Effector CD8-positive, alpha-beta T cell (primary cell): ENCODE results near the gene PCDHA7.
"Not testable (repeated sequence)": the region's sequence is repeated elsewhere in the genome, so short reads cannot be mapped to it uniquely, and the experiment has no call there.

Source experiments
- DNase-seq: peaks from one replicate; lab custom pipeline; 2025; lab: John Stamatoyannopoulos, UW

The PCDHA7 gene

GRCh38 chr5:140821375-140822280 is 12.4 kb upstream of the PCDHA7 start, which contains the start of gene PCDHA5:
PCDHA5 (plus strand) TSS chr5:140821613.
- no peak for DNase-seq

DNA sequence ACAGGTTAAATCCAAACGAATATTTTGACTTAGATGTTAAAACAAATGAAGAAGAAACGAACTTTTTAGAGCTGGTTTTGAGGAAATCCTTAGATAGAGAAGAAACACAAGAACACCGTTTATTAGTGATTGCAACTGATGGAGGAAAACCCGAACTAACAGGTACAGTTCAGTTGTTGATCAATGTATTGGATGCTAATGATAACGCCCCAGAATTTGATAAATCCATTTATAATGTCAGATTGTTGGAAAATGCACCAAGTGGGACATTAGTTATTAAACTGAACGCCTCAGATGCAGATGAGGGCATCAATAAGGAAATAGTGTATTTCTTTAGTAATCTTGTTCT is 11.8 kb upstream of the PCDHA7 start:
- DNase-seq, result no peak

DNA sequence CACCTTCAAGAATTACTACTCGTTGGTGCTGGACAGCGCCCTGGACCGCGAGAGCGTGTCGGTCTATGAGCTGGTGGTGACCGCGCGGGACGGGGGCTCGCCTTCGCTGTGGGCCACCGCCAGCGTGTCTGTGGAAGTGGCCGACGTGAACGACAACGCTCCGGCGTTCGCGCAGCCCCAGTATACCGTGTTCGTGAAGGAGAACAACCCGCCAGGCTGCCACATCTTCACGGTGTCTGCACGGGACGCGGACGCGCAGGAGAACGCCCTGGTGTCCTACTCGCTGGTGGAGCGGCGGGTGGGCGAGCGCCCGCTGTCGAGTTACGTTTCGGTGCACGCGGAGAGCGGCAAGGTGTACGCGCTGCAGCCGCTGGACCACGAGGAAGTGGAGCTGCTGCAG is 11.1 kb upstream of the PCDHA7 start:
- not testable (repeated sequence) for DNase-seq

DNA sequence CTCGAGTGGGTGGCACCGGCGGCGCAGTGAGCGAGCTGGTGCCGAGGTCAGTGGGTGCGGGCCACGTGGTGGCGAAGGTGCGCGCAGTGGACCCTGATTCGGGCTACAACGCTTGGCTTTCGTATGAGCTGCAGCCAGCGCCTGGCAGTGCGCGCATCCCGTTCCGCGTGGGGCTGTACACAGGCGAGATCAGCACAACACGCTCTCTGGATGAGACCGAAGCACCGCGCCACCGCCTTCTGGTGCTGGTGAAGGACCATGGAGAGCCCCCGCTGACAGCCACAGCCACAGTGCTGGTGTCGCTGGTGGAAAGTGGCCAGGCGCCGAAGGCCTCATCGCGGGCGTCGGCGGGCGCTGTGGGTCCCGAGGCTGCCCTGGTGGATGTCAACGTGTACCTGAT is 10.6 kb upstream of the PCDHA7 start:
- DNase-seq, result no peak

DNA sequence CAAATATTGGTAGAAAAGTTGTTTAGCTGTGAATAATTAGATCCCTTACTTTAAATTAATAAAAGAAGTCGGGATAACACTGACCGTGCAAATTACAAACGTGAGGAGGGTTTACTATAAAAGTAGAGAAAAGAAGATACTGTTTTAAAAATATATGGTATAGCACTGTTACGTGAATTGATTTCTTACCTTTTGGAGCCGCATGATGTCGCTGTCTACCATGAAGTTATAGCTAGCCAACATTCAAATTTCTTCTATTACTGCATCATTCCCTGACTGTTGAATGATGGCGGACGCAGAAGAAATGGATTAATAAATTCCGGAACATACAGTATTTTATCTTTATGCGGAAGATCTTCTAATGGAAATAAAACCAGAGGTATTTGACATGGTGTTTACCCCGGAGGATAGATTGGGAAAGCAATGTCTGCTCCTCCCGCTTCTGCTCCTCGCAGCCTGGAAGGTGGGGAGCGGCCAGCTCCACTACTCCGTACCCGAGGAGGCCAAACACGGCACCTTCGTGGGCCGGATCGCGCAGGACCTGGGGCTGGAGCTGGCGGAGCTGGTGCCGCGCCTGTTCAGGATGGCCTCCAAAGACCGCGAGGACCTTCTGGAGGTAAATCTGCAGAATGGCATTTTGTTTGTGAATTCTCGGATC is 6.2 kb upstream of the PCDHA7 start, which contains the start of gene PCDHA6:
PCDHA6 (plus strand) TSS at position 257 of the 658 bp plus-strand sequence; CDS start at position 389, 132 bp downstream.
- DNase-seq, result no peak

- no peak for DNase-seq
These were observed 5.7 kb upstream of the PCDHA7 start for GRCh38 chr5:140828362-140828737.

DNA sequence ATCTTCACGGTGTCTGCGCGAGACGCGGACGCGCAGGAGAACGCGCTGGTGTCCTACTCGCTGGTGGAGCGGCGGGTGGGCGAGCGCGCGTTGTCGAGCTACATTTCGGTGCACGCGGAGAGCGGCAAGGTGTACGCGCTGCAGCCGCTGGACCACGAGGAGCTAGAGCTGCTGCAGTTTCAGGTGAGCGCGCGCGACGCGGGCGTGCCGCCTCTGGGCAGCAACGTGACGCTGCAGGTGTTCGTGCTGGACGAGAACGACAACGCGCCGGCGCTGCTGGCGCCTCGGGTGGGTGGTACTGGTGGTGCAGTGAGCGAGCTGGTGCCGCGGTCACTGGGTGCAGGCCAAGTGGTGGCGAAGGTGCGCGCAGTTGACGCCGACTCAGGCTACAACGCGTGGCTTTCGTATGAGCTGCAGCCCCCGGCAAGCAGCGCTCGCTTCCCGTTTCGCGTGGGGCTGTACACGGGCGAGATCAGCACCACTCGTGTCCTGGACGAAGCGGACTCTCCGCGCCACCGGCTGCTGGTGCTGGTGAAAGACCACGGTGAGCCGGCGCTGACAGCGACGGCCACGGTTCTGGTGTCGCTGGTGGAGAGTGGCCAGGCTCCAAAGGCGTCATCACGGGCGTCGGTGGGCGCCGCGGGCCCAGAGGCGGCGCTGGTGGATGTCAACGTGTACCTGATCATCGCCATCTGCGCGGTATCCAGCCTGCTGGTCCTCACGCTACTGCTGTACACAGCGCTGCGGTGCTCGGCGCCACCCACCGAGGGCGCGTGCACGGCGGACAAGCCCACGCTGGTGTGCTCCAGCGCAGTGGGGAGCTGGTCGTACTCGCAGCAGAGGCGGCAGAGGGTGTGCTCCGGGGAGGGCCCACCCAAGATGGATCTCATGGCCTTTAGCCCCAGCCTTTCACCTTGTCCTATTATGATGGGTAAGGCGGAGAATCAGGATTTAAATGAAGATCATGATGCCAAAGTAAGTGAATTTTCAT is 4.3 kb upstream of the PCDHA7 start:
- not testable (repeated sequence) for DNase-seq

DNA sequence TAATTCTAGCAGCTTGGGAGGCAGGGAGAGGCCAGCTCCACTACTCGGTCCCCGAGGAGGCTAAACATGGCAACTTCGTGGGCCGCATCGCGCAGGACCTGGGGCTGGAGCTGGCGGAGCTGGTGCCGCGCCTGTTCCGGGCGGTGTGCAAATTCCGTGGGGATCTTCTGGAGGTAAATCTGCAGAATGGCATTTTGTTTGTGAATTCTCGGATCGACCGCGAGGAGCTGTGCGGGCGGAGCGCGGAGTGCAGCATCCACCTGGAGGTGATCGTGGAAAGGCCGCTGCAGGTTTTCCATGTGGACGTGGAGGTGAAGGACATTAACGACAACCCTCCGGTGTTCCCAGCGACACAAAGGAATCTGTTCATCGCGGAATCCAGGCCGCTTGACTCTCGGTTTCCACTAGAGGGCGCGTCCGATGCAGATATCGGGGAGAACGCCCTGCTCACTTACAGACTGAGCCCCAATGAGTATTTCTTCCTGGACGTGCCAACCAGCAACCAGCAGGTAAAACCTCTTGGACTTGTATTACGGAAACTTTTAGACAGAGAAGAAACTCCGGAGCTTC is 455 bp downstream of the PCDHA7 start:
- DNase-seq, result not testable (repeated sequence)

- no peak for DNase-seq
These were observed 1.8 kb downstream of the PCDHA7 start for GRCh38 chr5:140835622-140836510.

GRCh38 chr5:140840978-140841962 is 7.2 kb downstream of the PCDHA7 start, which contains the start of gene PCDHA8:
PCDHA8 (plus strand) TSS chr5:140841187; CDS start chr5:140841322, 135 bp downstream.
- no peak for DNase-seq

GRCh38 chr5:140842798-140843733 is 9.0 kb downstream of the PCDHA7 start:
- DNase-seq, result no peak

GRCh38 chr5:140848139-140849102 is 14.4 kb downstream of the PCDHA7 start, which contains the start of gene PCDHA9:
PCDHA9 (plus strand) TSS chr5:140848382; CDS start chr5:140848496, 114 bp downstream.
- not testable (repeated sequence) for DNase-seq

DNA sequence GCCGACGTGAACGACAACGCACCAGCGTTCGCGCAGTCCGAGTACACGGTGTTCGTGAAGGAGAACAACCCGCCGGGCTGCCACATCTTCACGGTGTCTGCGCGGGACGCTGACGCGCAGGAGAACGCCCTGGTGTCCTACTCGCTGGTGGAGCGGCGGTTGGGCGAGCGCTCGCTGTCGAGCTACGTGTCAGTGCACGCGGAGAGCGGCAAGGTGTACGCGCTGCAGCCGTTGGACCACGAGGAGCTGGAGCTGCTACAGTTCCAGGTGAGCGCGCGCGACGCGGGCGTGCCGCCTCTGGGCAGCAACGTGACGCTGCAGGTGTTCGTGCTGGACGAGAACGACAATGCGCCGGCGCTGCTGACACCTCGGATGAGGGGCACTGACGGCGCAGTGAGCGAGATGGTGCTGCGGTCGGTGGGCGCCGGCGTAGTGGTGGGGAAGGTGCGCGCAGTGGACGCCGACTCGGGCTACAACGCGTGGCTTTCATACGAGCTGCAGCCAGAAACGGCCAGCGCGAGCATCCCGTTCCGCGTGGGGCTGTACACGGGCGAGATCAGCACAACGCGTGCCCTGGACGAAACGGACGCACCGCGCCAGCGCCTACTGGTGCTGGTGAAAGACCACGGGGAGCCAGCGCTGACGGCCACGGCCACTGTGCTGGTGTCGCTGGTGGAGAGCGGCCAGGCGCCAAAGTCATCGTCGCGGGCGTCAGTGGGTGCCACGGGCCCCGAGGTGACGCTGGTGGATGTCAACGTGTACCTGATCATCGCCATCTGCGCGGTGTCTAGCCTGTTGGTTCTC is 16.0 kb downstream of the PCDHA7 start:
- not testable (repeated sequence) for DNase-seq

- DNase-seq, result no peak
These were observed 22.0 kb downstream of the PCDHA7 start, which contains the start of gene PCDHA10 for GRCh38 chr5:140855772-140856674. PCDHA10 (plus strand) TSS chr5:140855897; CDS start chr5:140856049, 152 bp downstream.
